ENCODE measurements around the gene ZNF500.

ZNF500 gene

DNA sequence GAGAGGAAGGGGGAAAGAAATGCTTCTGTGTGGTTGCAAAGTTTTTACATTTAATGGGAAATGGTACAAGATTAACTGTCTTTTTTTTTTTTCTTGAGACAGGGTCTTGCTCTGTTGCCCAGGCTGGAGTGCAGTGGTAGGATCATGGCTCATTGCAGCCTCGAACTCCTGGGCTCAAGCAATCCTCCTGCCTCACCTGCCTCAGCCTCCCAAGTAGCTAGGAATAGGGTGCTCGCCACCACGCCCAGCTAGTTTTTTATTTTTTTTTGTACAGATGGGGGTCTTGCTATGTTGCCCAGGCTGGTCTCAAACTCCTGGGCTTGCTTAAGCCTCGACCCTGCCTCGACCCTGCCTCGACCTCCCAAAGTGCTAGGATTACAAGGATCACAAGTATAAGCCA, 39.3 kb upstream of the ZNF500 start:
- DNase-seq: no peak
- peaks cover 0 to 17% (median 11%) of the 10 kb centered on the region in 4 experiments for H3K4me1 ChIP-seq (ENCODE audit: control extremely low read depth in 1 of 4, control insufficient read depth in 4 of 4, insufficient read depth in 4 of 4, low read length in 3 of 4)
- no peaks in the 10 kb centered on the region for H3K27me3 ChIP-seq (replicated peaks in 2 of 5; ENCODE audit: control insufficient read depth in 4 of 5, insufficient read depth in 5 of 5, low read length in 4 of 5)
- peaks cover 9 to 50% (median 29%) of the 10 kb centered on the region in 4 experiments for H3K36me3 ChIP-seq (ENCODE audit: control insufficient read depth in 4 of 4, insufficient read depth in 4 of 4, low read length in 3 of 4)
- H3K9me3 ChIP-seq (ENCODE audit: control extremely low read depth in 1 of 5, control insufficient read depth in 4 of 5, insufficient read depth in 2 of 5, low read depth in 1 of 5, low read length in 4 of 5): no peaks in the 10 kb centered on the region
- WGBS (ENCODE audit: insufficient coverage): 100% methylated on average over 4 of the region's 6 CpGs
- POLR2A ChIA-PET: no interaction called here
- no peak overlapping the region for H3K4me3 ChIP-seq (ENCODE audit: control insufficient read depth in 1 of 7, extremely low read depth in 1 of 7, insufficient read depth in 4 of 7, low read depth in 2 of 7, low read length in 6 of 7)
- no peak overlapping the region for H3K27ac ChIP-seq (ENCODE audit: insufficient read depth in 1 of 2, low read depth in 1 of 2, low read length in 2 of 2, poor library complexity in 1 of 2, severe bottlenecking in 2 of 2)
- CTCF ChIA-PET: no interaction called here

DNA sequence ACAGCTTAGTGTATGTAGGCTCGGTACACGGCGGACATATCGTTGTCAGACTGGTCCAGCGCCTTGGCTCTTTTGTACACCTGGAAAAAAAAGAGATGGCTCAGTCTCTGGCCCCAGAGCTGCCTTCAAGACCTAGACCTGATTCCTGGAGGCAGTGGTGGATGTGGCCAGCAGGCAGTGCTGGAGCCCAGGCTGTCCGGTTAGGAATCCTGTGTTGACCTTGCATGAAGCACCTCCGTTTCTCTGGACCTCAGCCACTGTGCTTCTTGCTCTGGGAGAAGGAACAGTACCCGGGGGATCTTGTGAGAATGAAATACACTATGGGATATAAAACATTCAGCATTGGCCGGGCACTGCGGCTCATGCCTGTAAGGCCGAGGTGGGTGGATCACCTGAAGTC, 38.3 kb upstream of the ZNF500 start:
- Histone ChIP-seq H3K27ac (ENCODE audit: insufficient read depth in 1 of 2, low read depth in 1 of 2, low read length in 2 of 2, poor library complexity in 1 of 2, severe bottlenecking in 2 of 2) (no peak overlapping the region), H3K9me3 (ENCODE audit: control extremely low read depth in 1 of 5, control insufficient read depth in 4 of 5, insufficient read depth in 2 of 5, low read depth in 1 of 5, low read length in 4 of 5) (no peaks in the 10 kb centered on the region), H3K4me1 (ENCODE audit: control extremely low read depth in 1 of 4, control insufficient read depth in 4 of 4, insufficient read depth in 4 of 4, low read length in 3 of 4) (peaks cover 0 to 28% (median 21%) of the 10 kb centered on the region in 4 experiments), H3K4me3 (ENCODE audit: control insufficient read depth in 1 of 7, extremely low read depth in 1 of 7, insufficient read depth in 4 of 7, low read depth in 2 of 7, low read length in 6 of 7) (no peak overlapping the region), H3K27me3 (replicated peaks in 2 of 5; ENCODE audit: control insufficient read depth in 4 of 5, insufficient read depth in 5 of 5, low read length in 4 of 5) (no peaks in the 10 kb centered on the region), H3K36me3 (ENCODE audit: control insufficient read depth in 4 of 4, insufficient read depth in 4 of 4, low read length in 3 of 4) (peaks cover 7 to 40% (median 24%) of the 10 kb centered on the region in 4 experiments)
- 96% methylated on average over 8 of the region's 11 CpGs for WGBS (ENCODE audit: insufficient coverage)
- DNase-seq: no peak
- POLR2A ChIA-PET: no interaction called here
- CTCF ChIA-PET: no interaction called here

DNA sequence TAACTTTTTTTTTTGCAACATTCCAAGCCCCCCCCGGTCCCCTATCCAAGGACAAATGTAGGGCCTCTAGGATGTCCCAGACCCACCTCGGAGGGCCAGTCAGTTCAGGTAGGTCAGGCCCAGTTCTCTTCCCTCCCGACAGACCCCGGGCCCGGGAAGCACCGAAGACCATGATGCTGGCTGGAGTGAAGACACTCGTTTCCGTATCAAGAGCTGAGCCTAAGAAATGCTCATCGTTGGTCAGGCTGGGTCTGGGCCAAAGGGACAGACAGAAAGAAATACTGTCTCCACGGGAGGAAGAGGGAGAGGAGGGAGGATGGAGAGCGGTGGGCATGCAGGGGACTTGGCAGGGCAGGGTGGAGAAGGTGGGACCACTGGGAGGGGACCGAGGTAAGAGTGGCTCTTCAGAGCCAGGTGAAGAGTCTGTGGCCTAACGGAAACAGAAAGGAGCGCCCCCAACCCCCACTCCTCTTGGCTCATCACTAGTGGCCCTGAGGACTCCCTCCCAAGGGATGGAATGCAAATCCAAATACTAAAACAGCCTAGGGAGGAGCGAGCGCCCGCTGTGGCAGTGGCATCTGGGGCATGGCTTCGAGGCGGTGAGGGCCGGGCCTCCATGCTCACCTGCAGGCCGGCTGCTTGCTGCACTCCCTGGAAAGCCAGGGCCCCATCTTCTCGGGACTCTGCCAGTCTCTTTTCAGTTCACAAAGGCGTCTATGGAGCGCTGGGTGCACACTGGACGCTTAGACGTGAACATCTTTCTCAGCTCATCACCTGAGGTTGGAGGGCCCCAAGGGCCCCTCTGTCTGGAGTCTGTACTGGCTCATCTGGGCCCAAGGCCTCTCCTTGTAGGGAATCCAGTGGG, 37.2 kb upstream of the ZNF500 start:
- Histone ChIP-seq H3K27ac (ENCODE audit: insufficient read depth in 1 of 2, low read depth in 1 of 2, low read length in 2 of 2, poor library complexity in 1 of 2, severe bottlenecking in 2 of 2) (no peak overlapping the region), H3K4me1 (ENCODE audit: control extremely low read depth in 1 of 4, control insufficient read depth in 4 of 4, insufficient read depth in 4 of 4, low read length in 3 of 4) (peaks cover 0 to 33% (median 25%) of the 10 kb centered on the region in 4 experiments), H3K36me3 (ENCODE audit: control insufficient read depth in 4 of 4, insufficient read depth in 4 of 4, low read length in 3 of 4) (peaks cover 4 to 36% (median 22%) of the 10 kb centered on the region in 4 experiments), H3K9me3 (ENCODE audit: control extremely low read depth in 1 of 5, control insufficient read depth in 4 of 5, insufficient read depth in 2 of 5, low read depth in 1 of 5, low read length in 4 of 5) (no peaks in the 10 kb centered on the region), H3K27me3 (replicated peaks in 2 of 5; ENCODE audit: control insufficient read depth in 4 of 5, insufficient read depth in 5 of 5, low read length in 4 of 5) (no peaks in the 10 kb centered on the region), H3K4me3 (ENCODE audit: control insufficient read depth in 1 of 7, extremely low read depth in 1 of 7, insufficient read depth in 4 of 7, low read depth in 2 of 7, low read length in 6 of 7) (no peak overlapping the region)
- ChIA-PET POLR2A (no interaction called here), CTCF (interaction anchor here (0.7 to 1.5 kb wide), 3 partner anchors 14 to 17 kb away, joined by 3 read pairs; no protein-coding TSS in a partner anchor)
- DNase-seq: no peak
- WGBS (ENCODE audit: insufficient coverage): 97% methylated on average over 24 of the region's 26 CpGs

DNA sequence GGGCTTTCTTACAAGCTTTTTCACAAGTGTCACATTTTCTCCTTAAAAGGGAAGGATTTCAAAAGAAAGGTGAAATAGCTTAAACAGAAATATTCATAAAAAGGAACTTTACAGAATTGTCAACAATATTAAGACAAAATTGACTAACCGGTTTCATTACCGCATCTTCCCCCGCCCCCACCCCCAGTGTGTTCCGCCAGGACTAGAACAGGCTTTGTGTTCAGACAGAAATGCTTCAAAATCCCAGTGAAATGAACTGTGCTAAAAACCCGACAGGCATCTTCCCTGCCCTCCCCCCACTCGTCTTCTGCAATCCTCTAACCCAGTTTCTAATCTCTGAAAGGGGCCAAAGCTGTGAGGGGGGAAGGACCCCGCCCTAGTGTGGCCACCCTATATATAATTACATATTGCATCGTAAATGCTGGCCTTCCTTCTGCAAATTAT, 36.5 kb upstream of the ZNF500 start:
- peak overlapping the region in 1 of 2 experiments; percentile 58 for H3K27ac ChIP-seq (ENCODE audit: insufficient read depth in 1 of 2, low read depth in 1 of 2, low read length in 2 of 2, poor library complexity in 1 of 2, severe bottlenecking in 2 of 2)
- CTCF ChIA-PET: interaction anchor here (0.7 to 1.5 kb wide), 4 partner anchors 11 to 136 kb away, joined by 3 read pairs; partner anchors contain the start of genes ANKS3 and DNAAF8
- peaks cover 2 to 34% (median 22%) of the 10 kb centered on the region in 4 experiments for H3K36me3 ChIP-seq (ENCODE audit: control insufficient read depth in 4 of 4, insufficient read depth in 4 of 4, low read length in 3 of 4)
- H3K9me3 ChIP-seq (ENCODE audit: control extremely low read depth in 1 of 5, control insufficient read depth in 4 of 5, insufficient read depth in 2 of 5, low read depth in 1 of 5, low read length in 4 of 5): no peaks in the 10 kb centered on the region
- no peak for DNase-seq
- peaks cover 0 to 33% (median 25%) of the 10 kb centered on the region in 4 experiments for H3K4me1 ChIP-seq (ENCODE audit: control extremely low read depth in 1 of 4, control insufficient read depth in 4 of 4, insufficient read depth in 4 of 4, low read length in 3 of 4)
- 63% methylated on average over 2 of the region's 8 CpGs for WGBS (ENCODE audit: insufficient coverage)
- POLR2A ChIA-PET: no interaction called here
- H3K27me3 ChIP-seq (replicated peaks in 2 of 5; ENCODE audit: control insufficient read depth in 4 of 5, insufficient read depth in 5 of 5, low read length in 4 of 5): no peaks in the 10 kb centered on the region
- peak overlapping the region in 3 of 7 experiments; percentile 76 to 82 (median 81) for H3K4me3 ChIP-seq (ENCODE audit: control insufficient read depth in 1 of 7, extremely low read depth in 1 of 7, insufficient read depth in 4 of 7, low read depth in 2 of 7, low read length in 6 of 7)

DNA sequence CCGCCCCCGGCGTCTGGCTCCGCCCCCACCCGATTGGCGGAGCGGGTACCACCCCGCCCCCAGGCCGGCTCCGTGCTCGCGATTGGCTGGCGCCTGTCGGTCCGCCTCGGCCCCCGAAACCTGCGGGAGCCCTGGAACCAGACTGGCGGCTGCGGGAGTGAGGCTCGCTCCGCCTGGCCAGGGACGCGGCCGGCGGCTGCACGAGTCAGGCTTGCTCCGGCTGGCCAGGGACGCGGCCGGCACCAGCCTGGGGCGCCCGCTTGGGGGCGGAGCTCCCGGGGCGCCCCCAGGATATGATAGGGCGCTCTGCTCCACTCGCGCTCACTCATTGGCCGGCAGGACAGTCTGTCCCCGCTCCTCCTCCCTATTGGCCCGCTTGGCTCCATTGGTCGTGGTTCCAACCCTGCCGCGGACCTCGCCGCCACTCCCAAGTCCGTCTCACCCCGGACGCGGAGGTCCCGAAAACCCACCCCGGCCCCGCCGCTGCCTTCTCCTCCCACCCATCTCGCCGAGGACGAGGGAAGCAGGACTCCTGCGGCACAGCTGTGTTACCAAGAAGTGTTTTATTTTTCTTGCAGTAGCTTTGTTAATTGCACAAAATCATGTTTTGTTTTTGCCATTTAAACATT, 35.8 kb upstream of the ZNF500 start:
- H3K4me3 ChIP-seq (ENCODE audit: control insufficient read depth in 1 of 7, extremely low read depth in 1 of 7, insufficient read depth in 4 of 7, low read depth in 2 of 7, low read length in 6 of 7): peak overlapping the region; percentile 56 to 87 (median 81)
- H3K36me3 ChIP-seq (ENCODE audit: control insufficient read depth in 4 of 4, insufficient read depth in 4 of 4, low read length in 3 of 4): peaks cover 2 to 34% (median 21%) of the 10 kb centered on the region in 4 experiments
- peaks cover 0 to 33% (median 25%) of the 10 kb centered on the region in 4 experiments for H3K4me1 ChIP-seq (ENCODE audit: control extremely low read depth in 1 of 4, control insufficient read depth in 4 of 4, insufficient read depth in 4 of 4, low read length in 3 of 4)
- peak; percentile 81 to 87 (median 83) for DNase-seq
- H3K27ac ChIP-seq (ENCODE audit: insufficient read depth in 1 of 2, low read depth in 1 of 2, low read length in 2 of 2, poor library complexity in 1 of 2, severe bottlenecking in 2 of 2): peak overlapping the region in 1 of 2 experiments; percentile 58
- no peaks in the 10 kb centered on the region for H3K9me3 ChIP-seq (ENCODE audit: control extremely low read depth in 1 of 5, control insufficient read depth in 4 of 5, insufficient read depth in 2 of 5, low read depth in 1 of 5, low read length in 4 of 5)
- POLR2A ChIA-PET: interaction anchor here (0.5 kb wide), 1 partner anchor 52 kb away, joined by 3 read pairs; no protein-coding TSS in a partner anchor
- no peaks in the 10 kb centered on the region for H3K27me3 ChIP-seq (replicated peaks in 2 of 5; ENCODE audit: control insufficient read depth in 4 of 5, insufficient read depth in 5 of 5, low read length in 4 of 5)
- 0% methylated on average over 39 of the region's 59 CpGs for WGBS (ENCODE audit: insufficient coverage)
- CTCF ChIA-PET: interaction anchor here (0.7 to 1.7 kb wide), 5 partner anchors 12 to 135 kb away, joined by 3 to 4 read pairs (median 3); partner anchors contain the start of genes ANKS3 and DNAAF8

DNA sequence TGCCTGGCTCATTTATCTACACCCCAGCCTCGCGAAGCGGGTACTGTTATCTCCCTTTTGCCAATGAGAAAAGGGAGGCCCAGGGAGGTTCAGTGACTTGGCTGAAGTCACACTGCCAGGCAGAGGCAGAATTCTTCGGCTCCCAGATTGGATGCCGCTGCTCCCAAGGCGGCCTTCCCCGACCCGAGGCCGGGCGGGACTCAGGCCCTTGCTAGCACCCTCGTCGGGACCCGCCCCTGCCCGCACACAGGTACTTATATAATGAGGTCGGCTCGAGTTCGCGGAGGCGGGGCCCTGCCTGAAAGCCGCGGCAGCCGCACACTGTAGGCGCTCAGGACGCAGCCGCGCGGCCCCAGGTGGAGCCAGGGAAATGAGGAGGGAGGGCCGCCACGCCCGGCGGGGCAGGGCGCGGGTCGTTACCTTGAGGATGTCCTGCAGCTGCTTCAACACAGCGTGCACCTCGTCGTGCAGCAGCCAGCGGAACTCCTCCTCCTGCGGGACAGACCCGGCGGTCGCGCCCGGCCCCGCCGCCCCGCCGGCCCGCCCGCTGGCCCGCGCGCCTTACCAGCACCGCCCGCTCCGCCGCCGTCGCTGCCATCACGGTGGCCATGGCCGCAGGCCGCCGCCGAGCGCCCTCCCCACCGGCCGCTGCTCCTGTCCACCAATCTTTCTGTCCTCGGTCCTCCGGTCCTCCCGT, 35.1 kb upstream of the ZNF500 start, which contains the start of gene ROGDI:
Gene ROGDI (minus strand): TSS at position 672 of the 697 bp plus-strand sequence. CDS start 62 bp downstream, at position 610.
- peak within 1 kb of the TSS in 1 of 2 experiments; percentile 58 for H3K27ac ChIP-seq (ENCODE audit: insufficient read depth in 1 of 2, low read depth in 1 of 2, low read length in 2 of 2, poor library complexity in 1 of 2, severe bottlenecking in 2 of 2)
- POLR2A ChIA-PET: interaction anchor here (0.5 kb wide), 1 partner anchor 52 kb away, joined by 3 read pairs; no protein-coding TSS in a partner anchor
- 0% methylated on average over 52 of the region's 70 CpGs for WGBS (ENCODE audit: insufficient coverage)
- H3K4me1 ChIP-seq (ENCODE audit: control extremely low read depth in 1 of 4, control insufficient read depth in 4 of 4, insufficient read depth in 4 of 4, low read length in 3 of 4): peaks cover 0 to 33% (median 25%) of the 10 kb centered on the region in 4 experiments
- peaks cover 0 to 30% (median 19%) of the 10 kb centered on the region in 4 experiments for H3K36me3 ChIP-seq (ENCODE audit: control insufficient read depth in 4 of 4, insufficient read depth in 4 of 4, low read length in 3 of 4)
- peak within 1 kb of the TSS; percentile 56 to 87 (median 81) for H3K4me3 ChIP-seq (ENCODE audit: control insufficient read depth in 1 of 7, extremely low read depth in 1 of 7, insufficient read depth in 4 of 7, low read depth in 2 of 7, low read length in 6 of 7)
- CTCF ChIA-PET: interaction anchor here (1.3 to 1.7 kb wide), 3 partner anchors 12 to 42 kb away, joined by 3 to 4 read pairs (median 3); no protein-coding TSS in a partner anchor
- no peaks in the 10 kb centered on the region for H3K9me3 ChIP-seq (ENCODE audit: control extremely low read depth in 1 of 5, control insufficient read depth in 4 of 5, insufficient read depth in 2 of 5, low read depth in 1 of 5, low read length in 4 of 5)
- no peaks in the 10 kb centered on the region for H3K27me3 ChIP-seq (replicated peaks in 2 of 5; ENCODE audit: control insufficient read depth in 4 of 5, insufficient read depth in 5 of 5, low read length in 4 of 5)
- DNase-seq: peak; percentile 26 to 66 (median 55)

Data from common myeloid progenitor, CD34-positive (primary cell).